GM21825 (cell line): ENCODE results near the gene GALNT10.

ENCODE experiments used
- ATAC-seq: cut with Tn5 transposase; IDR thresholded peaks from one replicate; pipeline ENCODE4 v1.9.1; 2021; ENCODE audit warnings: mild to moderate bottlenecking, moderate library complexity; ENCODE audit not compliant: unreplicated experiment

GALNT10 gene

DNA sequence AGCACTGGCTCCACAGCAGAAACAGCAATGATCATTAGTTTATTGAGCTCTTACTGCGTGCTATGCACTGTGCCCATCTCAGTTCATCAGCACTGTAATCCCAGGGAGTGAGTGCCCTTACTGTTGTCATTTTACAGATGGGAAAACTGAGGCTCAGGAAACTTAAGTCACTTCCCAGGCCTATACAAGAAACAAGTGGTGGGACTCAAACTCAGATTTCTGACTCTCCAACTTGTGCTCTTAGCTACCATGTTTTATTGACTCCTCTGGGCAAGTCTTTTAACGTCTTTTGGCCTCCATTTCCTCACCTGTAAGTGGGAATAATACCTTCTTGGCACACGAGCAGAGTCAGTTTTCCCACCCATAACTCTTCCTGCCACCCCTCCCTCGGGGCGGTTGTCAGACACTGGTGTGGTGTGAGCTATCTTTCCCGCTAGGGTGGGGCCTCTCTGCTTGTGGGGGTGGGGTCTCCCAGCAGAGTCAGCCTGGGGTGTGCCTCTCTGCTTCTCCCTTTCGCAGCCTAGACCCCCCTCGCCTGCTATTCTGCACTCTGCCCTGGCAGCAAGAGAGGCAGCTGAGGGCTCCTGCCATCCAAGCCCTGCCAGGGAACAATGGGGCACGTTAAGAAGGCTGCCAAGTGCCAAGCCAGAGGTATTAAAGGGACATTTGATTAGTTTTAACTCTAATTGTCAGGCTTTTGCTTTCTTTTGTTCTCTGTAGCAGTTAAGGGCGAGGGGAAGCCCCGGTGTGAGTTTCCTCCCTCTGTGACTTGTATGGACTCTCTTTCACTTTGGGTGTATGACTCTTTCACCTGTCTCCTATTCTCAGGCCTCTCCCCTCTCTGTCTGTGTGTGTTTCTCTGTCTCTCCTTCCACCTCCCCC lies 12.1 kb downstream of the GALNT10 start:
- ATAC-seq, result peak; percentile 90

- no peak for ATAC-seq
Measured at GRCh38 chr5:154203798-154204578, 13.5 kb downstream of the GALNT10 start.

- no peak for ATAC-seq
Measured at GRCh38 chr5:154205441-154206117, 15.0 kb downstream of the GALNT10 start.

DNA sequence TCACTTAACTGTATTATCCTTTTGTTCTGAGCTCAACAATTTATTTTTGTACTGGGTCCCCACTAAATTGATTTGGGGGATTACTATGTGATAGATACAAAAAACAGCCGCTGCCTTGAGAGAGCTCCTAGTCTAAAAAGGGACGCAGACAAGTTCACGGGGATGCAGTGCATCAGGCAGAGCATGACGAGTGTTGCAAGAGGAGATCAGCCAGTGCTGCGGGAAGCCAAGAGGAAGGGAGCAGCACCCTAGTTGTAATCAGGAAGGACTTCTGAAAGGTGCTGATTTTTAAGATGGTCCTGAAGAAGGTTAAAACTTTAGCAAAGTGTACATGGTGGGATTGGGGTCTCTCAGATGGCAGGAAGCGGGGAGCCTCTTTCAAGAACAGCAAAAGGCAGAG lies 15.8 kb downstream of the GALNT10 start:
- ATAC-seq, result no peak

GRCh38 chr5:154207204-154207603 lies 16.7 kb downstream of the GALNT10 start:
- no peak for ATAC-seq

- no peak for ATAC-seq
Measured at GRCh38 chr5:154209591-154210081, 19.1 kb downstream of the GALNT10 start.

- no peak for ATAC-seq
Measured at GRCh38 chr5:154210163-154210562, 19.6 kb downstream of the GALNT10 start.

- ATAC-seq, result no peak
Measured at GRCh38 chr5:154211641-154212390, 21.3 kb downstream of the GALNT10 start.

- ATAC-seq, result no peak
Measured at GRCh38 chr5:154213592-154213991, 23.1 kb downstream of the GALNT10 start.

DNA sequence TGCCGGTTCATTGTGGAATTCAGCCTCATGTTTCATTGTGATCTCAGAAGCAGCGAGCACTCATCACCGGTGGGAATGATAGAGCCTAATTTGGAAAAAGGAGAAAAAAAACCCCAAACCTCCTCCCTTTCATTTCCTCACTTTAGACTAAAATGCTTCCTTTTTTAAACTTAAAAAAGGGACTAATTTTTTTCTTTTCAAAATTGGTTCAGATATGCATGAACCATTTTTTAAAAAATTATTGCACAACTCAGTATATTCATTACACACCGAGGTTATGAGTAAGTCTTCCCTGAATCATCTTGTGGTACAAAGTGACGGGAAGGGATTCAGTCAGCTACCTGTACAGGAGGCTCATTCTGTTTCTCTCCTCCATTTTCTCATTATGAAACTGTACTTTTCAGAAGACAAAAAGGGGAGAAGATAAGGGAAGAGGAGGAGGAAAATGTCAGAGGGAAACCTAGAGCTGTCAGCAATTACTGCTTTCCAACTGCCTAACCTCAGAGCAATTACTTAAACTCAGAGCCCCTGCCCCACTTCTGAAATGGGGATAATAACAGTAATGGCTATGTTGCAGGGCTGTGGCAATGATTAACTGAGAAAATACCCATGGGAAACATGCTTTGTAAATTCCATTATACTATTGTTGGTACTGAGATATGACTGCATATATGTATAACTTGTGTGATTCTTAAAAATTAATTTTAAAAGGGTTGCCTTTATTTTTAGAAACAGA lies 24.0 kb downstream of the GALNT10 start:
- peak; percentile 69 for ATAC-seq

DNA sequence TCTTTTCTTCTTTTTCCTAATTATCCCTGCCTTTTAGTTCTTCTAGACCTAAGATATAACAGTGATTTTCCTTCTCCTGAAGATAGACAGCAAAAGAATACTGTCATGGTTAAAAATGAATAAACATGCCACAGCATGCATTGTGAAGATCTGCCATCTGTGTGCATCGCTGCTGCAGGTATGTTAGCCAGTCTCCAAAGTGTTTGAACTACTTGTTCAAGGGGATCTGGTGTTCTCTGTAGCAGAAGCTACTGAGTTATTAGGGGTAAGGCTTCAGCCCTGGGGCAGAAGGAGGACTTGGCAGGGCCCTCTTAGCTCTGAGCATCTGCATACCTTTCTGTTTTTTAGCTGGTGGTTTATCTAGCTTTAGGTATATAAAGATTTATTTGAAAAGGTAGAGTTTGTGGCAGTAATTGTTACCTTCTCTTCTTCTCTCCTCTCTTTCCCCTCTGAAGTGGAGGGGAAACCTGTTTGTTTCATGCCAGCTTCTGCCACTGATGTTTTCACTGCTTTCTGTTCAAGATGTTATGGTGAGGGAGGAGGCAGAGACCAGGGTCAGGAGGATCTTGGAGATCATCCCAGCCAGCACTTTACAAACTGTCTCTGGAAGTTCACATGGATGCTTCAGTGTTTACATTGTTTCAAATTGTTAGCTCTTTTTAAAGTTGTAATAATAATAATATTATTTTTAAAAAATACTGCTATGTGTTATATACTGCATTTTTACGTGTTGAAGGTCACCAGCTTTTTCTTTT lies 25.2 kb downstream of the GALNT10 start:
- ATAC-seq, result no peak

- no peak for ATAC-seq
Measured at GRCh38 chr5:154217462-154217861, 26.9 kb downstream of the GALNT10 start.

GRCh38 chr5:154218786-154219185 lies 28.3 kb downstream of the GALNT10 start:
- no peak for ATAC-seq

DNA sequence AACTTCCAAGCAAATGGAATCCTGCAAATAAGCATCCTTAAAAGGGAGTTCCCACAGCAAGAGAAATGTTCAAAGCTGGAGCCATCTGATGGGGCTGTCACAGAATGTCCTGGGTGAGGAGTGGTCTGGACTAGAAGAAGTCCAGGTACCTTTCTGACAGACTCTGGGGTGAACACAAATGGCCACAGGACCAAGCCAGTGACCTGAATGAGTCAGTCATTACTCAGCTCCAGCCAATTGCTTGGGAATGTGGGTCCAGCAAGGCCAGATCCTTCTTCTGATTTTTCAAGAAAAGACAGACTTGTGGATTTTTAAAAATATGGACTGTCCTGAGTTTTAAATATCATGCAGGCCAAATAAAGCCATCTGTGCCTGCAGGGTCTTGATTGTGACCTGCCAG lies 30.1 kb downstream of the GALNT10 start:
- ATAC-seq, result no peak

DNA sequence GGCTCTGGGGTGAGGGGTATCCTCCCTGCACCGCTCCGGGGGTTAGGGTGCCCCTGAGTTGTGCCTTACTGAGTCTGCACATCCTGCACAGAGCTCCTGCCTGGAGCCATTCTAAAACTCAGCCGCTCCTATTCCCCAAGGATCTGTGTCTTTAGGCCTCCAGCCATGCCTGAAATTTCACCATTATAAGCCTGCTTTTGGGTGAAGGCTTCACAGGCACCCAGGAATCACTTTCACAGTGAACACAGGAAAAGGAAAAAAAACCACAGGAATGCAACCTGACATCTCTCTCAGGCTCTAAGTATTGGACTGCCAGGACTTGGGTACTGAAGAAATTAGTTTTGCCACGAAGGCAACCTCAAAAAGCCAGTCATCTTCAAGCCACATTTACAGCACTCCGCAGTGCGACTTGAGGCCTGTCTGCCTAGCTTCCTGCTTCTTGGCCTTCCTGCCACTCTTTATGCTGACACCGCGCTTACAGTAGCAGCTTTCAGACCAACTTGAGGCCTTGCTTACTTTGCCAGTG lies 30.9 kb downstream of the GALNT10 start:
- ATAC-seq, result peak; percentile 68

- ATAC-seq, result no peak
Measured at GRCh38 chr5:154222414-154222813, 31.9 kb downstream of the GALNT10 start.

DNA sequence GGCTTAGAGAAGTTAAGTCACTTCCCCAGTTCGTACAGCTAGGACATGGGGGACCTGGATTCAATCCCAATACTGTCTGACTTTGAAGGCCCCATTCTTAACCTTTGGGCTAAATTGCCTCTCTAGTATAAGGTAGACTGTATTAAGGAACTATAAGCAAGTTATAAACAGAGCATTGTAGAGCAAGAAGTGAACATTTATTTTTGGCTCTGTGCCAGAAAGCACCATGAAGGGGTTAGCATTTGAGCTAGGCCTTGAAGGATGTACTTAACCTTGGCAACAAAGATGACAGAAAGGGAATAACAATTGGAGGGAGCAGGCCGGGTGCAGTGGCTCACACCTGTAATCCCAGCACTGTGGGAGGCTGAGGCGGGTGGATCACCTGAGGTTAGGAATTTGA lies 32.8 kb downstream of the GALNT10 start:
- ATAC-seq, result no peak

DNA sequence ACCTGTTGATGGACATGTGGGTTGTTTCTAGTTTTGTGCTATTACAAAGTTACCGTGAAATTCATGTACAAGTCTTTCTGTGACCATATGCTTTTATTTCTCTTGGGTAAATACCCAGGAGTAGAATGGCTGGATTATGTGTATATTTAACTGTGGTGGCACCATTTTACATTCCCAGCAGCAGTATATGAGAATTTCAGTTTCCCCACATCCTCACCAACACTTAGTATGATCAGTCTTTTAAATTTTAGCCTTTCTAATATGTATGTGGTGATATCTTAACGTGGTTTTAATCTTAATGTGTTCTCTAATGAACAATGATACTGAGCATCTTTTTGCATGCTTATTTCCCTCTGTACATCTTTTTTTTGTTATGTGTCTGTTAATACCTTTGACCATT lies 36.6 kb downstream of the GALNT10 start:
- no peak for ATAC-seq

DNA sequence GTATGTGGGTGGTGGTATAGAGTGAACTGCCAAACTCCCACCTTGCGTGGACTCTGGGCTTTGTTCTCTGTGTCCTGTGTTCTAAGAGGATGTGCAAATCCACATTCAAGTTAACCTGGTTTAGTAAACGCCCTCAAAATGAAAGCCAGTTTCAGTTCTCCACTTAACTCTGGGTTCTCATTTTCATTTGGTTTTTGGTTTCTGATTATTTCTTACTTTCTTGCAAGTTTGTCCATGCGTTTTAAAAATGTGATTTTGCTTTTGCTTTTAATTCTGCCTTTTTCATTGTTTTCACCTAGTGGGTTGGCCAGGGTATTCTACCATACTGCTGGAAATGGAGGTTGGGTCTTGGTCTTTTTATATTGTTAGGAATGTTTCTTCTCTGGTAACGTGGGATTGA lies 38.2 kb downstream of the GALNT10 start:
- ATAC-seq, result peak; percentile 90
